Bronchial epithelial cell (primary cell): ENCODE measurements around the gene PLEKHM1. TPM values are rescaled to one million over a fixed set of nuclear protein-coding genes. Genes with fewer than 3 reads are reported as not detected.

Source experiments
- DNase-seq: peaks from one replicate; pipeline ENCODE4 v3.0.0-alpha.2; 2010; ENCODE audit warnings: low read depth
- FAIRE-seq: peaks from 2 replicates; lab custom pipeline; 2011; peaks lifted over from hg19 to GRCh38; lab: Jason Lieb, UNC
- H3K27me3 ChIP-seq: 2 replicates; pipeline ENCODE4 v1.5.1; 2011; ENCODE audit warnings: low read length; ENCODE audit not compliant: control insufficient read depth, insufficient read depth
- H3K36me3 ChIP-seq: 2 replicates; pipeline ENCODE4 v1.5.1; 2011; ENCODE audit warnings: low read length; ENCODE audit not compliant: control insufficient read depth, insufficient read depth
- H3K4me3 ChIP-seq: 2 replicates; pipeline ENCODE4 v1.5.1; 2011; ENCODE audit warnings: mild to moderate bottlenecking, low read depth, low read length, control low read depth
- total RNA-seq: library from RNA; depleted of rRNA; stranded (reverse); fragments of >200 nt; gene quantifications from 2 replicates; pipeline ENCODE4 v1.2.1, GENCODE V29; 2014
- TF ChIP-seq, protein P1 (sequence below): IDR thresholded peaks from 2 replicates; pipeline ENCODE4 v1.5.1; 2011; ENCODE audit warnings: mild to moderate bottlenecking, moderate library complexity, low read length, control low read depth, inconsistent platforms; ENCODE audit not compliant: insufficient read depth, severe bottlenecking

The PLEKHM1 gene
- total RNA-seq, 1 donor from 2014 or later, result 38.7 TPM

DNA sequence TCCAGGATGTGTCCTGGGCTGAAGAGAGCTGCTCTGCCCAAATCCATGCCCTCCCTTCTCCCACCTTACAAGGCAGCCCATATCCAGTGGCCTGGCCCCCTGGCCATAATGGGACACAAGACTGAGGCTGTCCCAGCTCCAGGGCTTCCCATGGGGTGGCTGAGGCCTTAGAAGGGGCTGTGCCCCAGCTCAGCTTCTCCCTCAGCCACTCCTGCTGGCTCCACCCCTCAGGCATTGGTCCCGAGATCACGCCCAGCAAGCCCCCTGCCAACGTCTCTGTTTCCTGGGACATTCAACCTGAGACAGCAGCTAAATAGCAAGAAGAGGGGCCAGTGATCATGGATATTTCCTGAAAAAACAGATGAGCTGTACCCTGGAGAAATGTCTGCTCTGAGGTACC lies 101.2 kb downstream of the PLEKHM1 start:
- DNase-seq (no peak), FAIRE-seq (no peak)
- Histone ChIP-seq H3K36me3 (no peaks in the 10 kb centered on the region), H3K27me3 (no peaks in the 10 kb centered on the region), H3K4me3 (no peak overlapping the region)
- TF ChIP-seq, protein P1, sequence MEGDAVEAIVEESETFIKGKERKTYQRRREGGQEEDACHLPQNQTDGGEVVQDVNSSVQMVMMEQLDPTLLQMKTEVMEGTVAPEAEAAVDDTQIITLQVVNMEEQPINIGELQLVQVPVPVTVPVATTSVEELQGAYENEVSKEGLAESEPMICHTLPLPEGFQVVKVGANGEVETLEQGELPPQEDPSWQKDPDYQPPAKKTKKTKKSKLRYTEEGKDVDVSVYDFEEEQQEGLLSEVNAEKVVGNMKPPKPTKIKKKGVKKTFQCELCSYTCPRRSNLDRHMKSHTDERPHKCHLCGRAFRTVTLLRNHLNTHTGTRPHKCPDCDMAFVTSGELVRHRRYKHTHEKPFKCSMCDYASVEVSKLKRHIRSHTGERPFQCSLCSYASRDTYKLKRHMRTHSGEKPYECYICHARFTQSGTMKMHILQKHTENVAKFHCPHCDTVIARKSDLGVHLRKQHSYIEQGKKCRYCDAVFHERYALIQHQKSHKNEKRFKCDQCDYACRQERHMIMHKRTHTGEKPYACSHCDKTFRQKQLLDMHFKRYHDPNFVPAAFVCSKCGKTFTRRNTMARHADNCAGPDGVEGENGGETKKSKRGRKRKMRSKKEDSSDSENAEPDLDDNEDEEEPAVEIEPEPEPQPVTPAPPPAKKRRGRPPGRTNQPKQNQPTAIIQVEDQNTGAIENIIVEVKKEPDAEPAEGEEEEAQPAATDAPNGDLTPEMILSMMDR, result no peak

DNA sequence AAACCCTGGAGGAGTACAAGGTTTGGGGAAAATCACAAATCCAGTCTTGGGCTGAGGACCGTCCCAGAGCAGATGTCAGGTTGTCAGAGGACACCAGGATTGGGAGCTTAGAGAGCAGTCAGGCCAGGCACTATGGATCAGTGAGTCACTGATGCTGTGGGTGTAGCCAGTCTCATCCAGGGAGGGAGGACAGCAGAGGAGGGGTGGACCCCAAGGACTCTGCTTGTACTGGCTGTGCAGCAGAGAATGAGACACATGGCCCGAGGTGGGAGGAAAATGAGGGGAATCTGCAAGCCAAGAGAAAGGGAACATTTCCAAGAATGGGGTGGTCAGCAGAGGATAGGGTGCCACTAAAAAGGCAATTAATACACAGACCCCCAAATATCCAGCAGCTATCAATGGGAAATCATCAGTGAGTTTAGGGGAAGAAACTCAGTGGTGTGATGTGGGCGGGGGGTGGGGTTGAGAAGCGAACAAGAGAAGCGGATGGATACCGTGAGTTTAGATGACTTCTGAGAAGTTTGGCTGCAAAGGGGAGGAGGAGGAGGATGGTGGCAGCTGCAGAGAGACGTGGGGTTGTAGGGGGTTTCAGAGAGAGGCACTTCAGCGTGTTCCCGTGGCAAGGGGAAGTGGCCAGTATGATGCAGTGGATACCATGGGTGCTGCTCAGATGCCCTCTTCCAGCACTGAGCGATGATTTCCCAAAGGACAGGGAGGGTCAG lies 101.8 kb downstream of the PLEKHM1 start:
- TF ChIP-seq, protein P1, result no peak
- Histone ChIP-seq H3K27me3 (no peaks in the 10 kb centered on the region), H3K4me3 (no peak overlapping the region), H3K36me3 (no peaks in the 10 kb centered on the region)
- DNase-seq (no peak), FAIRE-seq (peak; percentile 32)

DNA sequence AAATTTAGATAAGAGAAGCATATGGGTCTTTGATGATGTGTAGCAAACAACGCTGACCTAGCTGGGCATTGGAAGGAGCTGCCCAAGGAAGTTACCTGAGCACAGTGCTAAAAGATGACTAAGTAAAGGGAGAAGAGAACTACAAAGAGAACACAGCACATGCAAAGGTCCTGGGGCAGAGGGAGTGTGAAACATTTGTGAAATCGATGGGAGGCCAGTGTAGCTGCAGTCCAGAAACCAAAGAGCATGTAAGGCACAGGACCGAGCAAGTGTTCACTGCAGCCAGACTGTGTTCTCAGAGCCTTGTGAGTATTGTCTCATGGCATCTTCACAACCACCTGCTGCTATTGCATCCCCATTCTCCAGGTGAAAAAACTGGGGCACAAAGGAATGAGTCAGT lies 102.8 kb downstream of the PLEKHM1 start:
- Histone ChIP-seq H3K27me3 (no peaks in the 10 kb centered on the region), H3K4me3 (no peak overlapping the region), H3K36me3 (no peaks in the 10 kb centered on the region)
- DNase-seq (no peak), FAIRE-seq (no peak)
- TF ChIP-seq, protein P1, result no peak

DNA sequence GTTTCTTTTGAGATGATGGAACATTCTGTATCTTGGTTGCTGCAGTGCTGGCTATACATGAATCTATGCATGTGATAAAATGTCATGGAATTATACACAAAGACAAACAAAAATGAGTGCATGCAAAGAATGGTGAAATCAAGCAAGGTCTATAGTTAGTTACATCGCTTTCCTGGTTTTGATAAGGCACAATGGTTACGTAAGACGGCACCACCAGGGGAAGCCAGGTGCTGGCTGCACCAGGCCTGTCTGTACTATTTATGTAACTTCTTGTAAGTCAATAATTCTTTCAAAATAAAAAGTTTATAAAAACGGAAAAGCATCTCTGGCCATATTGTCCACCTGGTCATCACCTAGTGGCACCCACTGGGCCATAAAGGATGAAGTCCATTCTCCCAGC lies 104.3 kb downstream of the PLEKHM1 start:
- TF ChIP-seq, protein P1, result no peak
- DNase-seq, result no peak
- no peaks in the 10 kb centered on the region for H3K27me3 ChIP-seq
- no peaks in the 10 kb centered on the region for H3K36me3 ChIP-seq
- no peak for FAIRE-seq
- no peak overlapping the region for H3K4me3 ChIP-seq

Other genes with a start within 250 kb of the PLEKHM1 start
- gene SPATA32, start 228.6 kb downstream of the PLEKHM1 start, total RNA-seq, result under 0.01 TPM in 1 of 2 replicates, not detected in the other
- 0.77 and 0.79 TPM in 2 replicates for gene MAP3K14, start 173.7 kb downstream of the PLEKHM1 start, total RNA-seq
- gene ARHGAP27, start 57.9 kb downstream of the PLEKHM1 start, total RNA-seq, result 27.1 and 38.3 TPM in 2 replicates